ENCODE measurements around the gene CFAP52. TPM values are rescaled to one million over a fixed set of nuclear protein-coding genes. Genes with fewer than 3 reads are reported as not detected.

Gene CFAP52
- total and polyA plus RNA-seq, 2 experiments from 2014 or later = not detected

DNA sequence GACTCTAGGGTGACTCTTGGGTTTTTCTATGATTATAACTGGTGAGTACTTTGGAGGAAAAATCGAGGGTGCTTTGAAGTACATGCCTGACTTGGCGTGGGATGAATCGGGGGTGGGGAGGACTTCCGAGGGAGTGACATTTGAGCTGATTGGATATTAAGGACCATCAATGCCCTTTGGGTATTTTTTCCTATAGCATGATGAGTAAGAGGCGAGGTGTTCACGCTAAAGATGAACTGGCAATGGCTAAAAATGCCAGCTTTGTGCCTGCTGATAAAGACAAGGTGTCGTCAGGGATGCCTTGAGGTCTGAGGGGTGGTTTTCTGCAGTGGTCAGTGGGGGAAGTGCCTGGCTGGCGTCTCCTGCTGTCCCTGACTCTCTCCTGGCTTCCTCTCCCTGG, 94.2 kb downstream of the CFAP52 start:
- no peak for TF ChIP-seq JUNB (IDR thresholded peaks at IDR 0.05; ENCODE audit: unreplicated experiment)
- no peak for TF ChIP-seq NANOG (IDR thresholded peaks at IDR 0.05; ENCODE audit: borderline replicate concordance)
- TF ChIP-seq, protein P1, sequence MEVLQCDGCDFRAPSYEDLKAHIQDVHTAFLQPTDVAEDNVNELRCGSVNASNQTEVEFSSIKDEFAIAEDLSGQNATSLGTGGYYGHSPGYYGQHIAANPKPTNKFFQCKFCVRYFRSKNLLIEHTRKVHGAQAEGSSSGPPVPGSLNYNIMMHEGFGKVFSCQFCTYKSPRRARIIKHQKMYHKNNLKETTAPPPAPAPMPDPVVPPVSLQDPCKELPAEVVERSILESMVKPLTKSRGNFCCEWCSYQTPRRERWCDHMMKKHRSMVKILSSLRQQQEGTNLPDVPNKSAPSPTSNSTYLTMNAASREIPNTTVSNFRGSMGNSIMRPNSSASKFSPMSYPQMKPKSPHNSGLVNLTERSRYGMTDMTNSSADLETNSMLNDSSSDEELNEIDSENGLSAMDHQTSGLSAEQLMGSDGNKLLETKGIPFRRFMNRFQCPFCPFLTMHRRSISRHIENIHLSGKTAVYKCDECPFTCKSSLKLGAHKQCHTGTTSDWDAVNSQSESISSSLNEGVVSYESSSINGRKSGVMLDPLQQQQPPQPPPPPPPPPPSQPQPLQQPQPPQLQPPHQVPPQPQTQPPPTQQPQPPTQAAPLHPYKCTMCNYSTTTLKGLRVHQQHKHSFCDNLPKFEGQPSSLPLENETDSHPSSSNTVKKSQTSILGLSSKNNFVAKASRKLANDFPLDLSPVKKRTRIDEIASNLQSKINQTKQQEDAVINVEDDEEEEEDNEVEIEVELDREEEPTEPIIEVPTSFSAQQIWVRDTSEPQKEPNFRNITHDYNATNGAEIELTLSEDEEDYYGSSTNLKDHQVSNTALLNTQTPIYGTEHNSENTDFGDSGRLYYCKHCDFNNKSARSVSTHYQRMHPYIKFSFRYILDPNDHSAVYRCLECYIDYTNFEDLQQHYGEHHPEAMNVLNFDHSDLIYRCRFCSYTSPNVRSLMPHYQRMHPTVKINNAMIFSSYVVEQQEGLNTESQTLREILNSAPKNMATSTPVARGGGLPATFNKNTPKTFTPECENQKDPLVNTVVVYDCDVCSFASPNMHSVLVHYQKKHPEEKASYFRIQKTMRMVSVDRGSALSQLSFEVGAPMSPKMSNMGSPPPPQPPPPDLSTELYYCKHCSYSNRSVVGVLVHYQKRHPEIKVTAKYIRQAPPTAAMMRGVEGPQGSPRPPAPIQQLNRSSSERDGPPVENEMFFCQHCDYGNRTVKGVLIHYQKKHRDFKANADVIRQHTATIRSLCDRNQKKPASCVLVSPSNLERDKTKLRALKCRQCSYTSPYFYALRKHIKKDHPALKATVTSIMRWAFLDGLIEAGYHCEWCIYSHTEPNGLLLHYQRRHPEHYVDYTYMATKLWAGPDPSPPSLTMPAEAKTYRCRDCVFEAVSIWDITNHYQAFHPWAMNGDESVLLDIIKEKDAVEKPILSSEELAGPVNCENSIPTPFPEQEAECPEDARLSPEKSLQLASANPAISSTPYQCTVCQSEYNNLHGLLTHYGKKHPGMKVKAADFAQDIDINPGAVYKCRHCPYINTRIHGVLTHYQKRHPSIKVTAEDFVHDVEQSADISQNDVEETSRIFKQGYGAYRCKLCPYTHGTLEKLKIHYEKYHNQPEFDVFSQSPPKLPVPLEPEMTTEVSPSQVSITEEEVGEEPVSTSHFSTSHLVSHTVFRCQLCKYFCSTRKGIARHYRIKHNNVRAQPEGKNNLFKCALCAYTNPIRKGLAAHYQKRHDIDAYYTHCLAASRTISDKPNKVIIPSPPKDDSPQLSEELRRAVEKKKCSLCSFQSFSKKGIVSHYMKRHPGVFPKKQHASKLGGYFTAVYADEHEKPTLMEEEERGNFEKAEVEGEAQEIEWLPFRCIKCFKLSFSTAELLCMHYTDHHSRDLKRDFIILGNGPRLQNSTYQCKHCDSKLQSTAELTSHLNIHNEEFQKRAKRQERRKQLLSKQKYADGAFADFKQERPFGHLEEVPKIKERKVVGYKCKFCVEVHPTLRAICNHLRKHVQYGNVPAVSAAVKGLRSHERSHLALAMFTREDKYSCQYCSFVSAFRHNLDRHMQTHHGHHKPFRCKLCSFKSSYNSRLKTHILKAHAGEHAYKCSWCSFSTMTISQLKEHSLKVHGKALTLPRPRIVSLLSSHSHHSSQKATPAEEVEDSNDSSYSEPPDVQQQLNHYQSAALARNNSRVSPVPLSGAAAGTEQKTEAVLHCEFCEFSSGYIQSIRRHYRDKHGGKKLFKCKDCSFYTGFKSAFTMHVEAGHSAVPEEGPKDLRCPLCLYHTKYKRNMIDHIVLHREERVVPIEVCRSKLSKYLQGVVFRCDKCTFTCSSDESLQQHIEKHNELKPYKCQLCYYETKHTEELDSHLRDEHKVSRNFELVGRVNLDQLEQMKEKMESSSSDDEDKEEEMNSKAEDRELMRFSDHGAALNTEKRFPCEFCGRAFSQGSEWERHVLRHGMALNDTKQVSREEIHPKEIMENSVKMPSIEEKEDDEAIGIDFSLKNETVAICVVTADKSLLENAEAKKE (CRISPR knock-in tag; IDR thresholded peaks at IDR 0.05) = no peak
- no peak for TF ChIP-seq ETS1 (IDR thresholded peaks at IDR 0.05)
- TF ChIP-seq ZNF114 (CRISPR knock-in tag; IDR thresholded peaks at IDR 0.05) = no peak
- TF ChIP-seq POLR2AphosphoS5 (IDR thresholded peaks at IDR 0.05; ENCODE audit: low read depth) = no peak
- no peak for TF ChIP-seq STAT1 (IDR thresholded peaks at IDR 0.05; ENCODE audit: unreplicated experiment)
- TF ChIP-seq, protein P2, sequence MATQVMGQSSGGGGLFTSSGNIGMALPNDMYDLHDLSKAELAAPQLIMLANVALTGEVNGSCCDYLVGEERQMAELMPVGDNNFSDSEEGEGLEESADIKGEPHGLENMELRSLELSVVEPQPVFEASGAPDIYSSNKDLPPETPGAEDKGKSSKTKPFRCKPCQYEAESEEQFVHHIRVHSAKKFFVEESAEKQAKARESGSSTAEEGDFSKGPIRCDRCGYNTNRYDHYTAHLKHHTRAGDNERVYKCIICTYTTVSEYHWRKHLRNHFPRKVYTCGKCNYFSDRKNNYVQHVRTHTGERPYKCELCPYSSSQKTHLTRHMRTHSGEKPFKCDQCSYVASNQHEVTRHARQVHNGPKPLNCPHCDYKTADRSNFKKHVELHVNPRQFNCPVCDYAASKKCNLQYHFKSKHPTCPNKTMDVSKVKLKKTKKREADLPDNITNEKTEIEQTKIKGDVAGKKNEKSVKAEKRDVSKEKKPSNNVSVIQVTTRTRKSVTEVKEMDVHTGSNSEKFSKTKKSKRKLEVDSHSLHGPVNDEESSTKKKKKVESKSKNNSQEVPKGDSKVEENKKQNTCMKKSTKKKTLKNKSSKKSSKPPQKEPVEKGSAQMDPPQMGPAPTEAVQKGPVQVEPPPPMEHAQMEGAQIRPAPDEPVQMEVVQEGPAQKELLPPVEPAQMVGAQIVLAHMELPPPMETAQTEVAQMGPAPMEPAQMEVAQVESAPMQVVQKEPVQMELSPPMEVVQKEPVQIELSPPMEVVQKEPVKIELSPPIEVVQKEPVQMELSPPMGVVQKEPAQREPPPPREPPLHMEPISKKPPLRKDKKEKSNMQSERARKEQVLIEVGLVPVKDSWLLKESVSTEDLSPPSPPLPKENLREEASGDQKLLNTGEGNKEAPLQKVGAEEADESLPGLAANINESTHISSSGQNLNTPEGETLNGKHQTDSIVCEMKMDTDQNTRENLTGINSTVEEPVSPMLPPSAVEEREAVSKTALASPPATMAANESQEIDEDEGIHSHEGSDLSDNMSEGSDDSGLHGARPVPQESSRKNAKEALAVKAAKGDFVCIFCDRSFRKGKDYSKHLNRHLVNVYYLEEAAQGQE (IDR thresholded peaks at IDR 0.05; ENCODE audit: unreplicated experiment) = no peak
- TF ChIP-seq CREB1 (CRISPR knock-in tag; IDR thresholded peaks at IDR 0.05; ENCODE audit: low read depth) = no peak
- no peak for TF ChIP-seq EZH2 (IDR thresholded peaks at IDR 0.05; ENCODE audit: low read depth, unreplicated experiment)
- TF ChIP-seq EZH2phosphoT487 (IDR thresholded peaks at IDR 0.05; ENCODE audit: unreplicated experiment) = no peak
- TF ChIP-seq, protein P3, sequence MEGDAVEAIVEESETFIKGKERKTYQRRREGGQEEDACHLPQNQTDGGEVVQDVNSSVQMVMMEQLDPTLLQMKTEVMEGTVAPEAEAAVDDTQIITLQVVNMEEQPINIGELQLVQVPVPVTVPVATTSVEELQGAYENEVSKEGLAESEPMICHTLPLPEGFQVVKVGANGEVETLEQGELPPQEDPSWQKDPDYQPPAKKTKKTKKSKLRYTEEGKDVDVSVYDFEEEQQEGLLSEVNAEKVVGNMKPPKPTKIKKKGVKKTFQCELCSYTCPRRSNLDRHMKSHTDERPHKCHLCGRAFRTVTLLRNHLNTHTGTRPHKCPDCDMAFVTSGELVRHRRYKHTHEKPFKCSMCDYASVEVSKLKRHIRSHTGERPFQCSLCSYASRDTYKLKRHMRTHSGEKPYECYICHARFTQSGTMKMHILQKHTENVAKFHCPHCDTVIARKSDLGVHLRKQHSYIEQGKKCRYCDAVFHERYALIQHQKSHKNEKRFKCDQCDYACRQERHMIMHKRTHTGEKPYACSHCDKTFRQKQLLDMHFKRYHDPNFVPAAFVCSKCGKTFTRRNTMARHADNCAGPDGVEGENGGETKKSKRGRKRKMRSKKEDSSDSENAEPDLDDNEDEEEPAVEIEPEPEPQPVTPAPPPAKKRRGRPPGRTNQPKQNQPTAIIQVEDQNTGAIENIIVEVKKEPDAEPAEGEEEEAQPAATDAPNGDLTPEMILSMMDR (conservative IDR thresholded peaks at IDR 0.05; ENCODE audit: low read depth in 2 of 2) = no peak
- TF ChIP-seq ZNF331 (CRISPR knock-in tag; IDR thresholded peaks at IDR 0.05; ENCODE audit: low read depth) = no peak
- Histone ChIP-seq H3K27ac (ENCODE audit: low read depth) (no peak overlapping the region), H3K36me3 (ENCODE audit: insufficient read depth) (no peaks in the 10 kb centered on the region; the same call in 1 of the 2 replicates), H3K9me2 (ENCODE audit: insufficient read depth) (no peaks in the 10 kb centered on the region), H3K27me3 (ENCODE audit: insufficient read depth) (no peaks in the 10 kb centered on the region), H3K4me2 (no peak overlapping the region), H3F3A (replicated peaks; ENCODE audit: low read depth) (no peaks in the 10 kb centered on the region), H3K4me3 (no peak overlapping the region), H2AFZ (no peak overlapping the region), H4K20me1 (replicated peaks; ENCODE audit: insufficient read depth) (no peaks in the 10 kb centered on the region; the same call in 1 of the 2 replicates), H3K79me2 (replicated peaks; ENCODE audit: insufficient read depth) (no peaks in the 10 kb centered on the region), H3K4me1 (ENCODE audit: insufficient read depth) (0 out of 2 replicates have a peak, but pooled peaks cover 6% of the 10 kb centered on the region)
- Mint-ChIP-seq H3K27ac (0 out of 2 replicates have a peak overlapping the region, but pooled peaks have one; percentile 25), H3K4me3 (no peak overlapping the region), H3K27me3 (ENCODE audit: insufficient read depth, low read depth, poor library complexity) (no peaks in the 10 kb centered on the region), H3K9me3 (no peaks in the 10 kb centered on the region), H3K4me1 (peaks cover 29% of the 10 kb centered on the region), H3K36me3 (ENCODE audit: low read depth) (peaks cover 11% of the 10 kb centered on the region)
- peak; percentile 13 for DNase-seq (ENCODE audit: low spot score)
- ATAC-seq = no peak
